NCI-H1930 (cell line): ENCODE measurements around the gene ADPRHL1.

Source experiments
- DNase-seq, 2 experiments: peaks; one replicate each; lab custom pipeline; 2025; lab: John Stamatoyannopoulos, UW

Gene ADPRHL1

DNA sequence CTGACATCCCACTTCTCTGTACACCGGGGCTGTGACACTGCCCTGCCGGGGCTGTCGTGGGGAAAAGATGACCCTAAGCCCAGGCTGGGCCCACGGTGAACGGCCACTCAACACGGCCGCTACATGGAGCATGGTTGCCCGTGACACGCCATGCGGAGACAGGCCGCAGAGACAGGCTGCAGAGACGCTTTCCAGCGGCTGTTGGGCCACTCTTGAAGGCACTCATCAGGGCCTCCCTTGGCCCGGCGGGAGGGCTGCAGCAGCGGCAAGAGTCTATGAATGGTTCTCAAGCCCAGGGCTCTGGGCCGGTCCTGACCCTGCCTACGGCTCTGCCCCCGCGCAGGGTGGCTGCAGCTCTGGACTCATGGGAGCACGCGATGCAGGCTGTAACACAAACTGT lies 22.1 kb downstream of the ADPRHL1 start:
- DNase-seq, result no peak

DNA sequence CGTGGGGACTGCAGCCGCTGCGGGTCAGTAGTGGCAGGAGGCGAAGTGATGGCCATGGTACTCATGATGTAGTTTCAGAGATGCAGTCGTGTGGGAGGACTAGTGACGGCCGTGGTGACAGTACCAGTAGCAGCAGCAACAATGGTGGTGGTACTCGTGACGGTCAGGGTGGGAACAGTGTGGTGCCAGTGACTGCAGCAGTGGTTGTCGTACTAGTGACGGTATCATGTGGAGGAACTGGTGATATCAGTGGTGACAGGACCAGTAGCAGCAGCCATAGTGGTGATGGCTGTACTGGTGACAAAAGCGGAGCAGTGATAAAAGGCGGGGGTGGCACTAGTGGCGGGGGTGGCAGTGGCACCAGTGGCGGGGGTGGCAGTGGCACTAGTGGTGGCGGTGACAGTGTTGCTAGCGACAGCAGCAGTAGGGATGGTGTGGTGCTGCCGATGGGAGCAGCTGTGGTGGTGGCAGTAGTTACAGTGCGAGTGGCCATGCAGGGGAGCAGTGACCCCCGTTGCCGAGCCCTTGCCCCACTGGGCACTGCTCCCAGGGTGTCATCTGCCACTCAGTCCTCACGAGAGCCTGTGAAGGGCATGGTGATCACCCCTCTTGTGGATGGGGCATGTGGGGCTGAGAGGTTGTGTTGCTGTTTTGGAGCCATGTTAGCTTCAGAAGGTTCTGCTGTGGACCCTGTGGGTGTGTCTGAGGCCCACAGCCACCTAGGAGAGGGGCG lies 22.7 kb downstream of the ADPRHL1 start:
- DNase-seq, result no peak

DNA sequence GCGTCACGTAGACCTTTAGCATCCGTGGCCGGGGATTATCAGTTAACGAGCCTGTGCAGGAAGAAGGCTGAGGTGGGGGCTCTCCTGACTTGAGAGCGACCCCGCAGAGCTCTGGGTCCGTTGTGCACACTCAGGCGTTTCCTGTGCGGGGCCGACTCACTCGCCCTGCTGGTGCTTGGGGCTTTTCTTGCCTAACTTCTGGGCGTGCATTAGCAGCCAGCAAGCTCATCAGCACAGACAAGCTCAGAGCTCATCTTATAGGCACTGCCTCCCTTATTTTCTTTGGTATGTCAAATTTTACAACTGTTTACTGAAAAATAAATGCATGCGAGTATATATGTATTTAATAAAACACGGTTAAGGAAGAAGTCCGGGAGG lies 23.7 kb downstream of the ADPRHL1 start:
- no peak for DNase-seq

DNA sequence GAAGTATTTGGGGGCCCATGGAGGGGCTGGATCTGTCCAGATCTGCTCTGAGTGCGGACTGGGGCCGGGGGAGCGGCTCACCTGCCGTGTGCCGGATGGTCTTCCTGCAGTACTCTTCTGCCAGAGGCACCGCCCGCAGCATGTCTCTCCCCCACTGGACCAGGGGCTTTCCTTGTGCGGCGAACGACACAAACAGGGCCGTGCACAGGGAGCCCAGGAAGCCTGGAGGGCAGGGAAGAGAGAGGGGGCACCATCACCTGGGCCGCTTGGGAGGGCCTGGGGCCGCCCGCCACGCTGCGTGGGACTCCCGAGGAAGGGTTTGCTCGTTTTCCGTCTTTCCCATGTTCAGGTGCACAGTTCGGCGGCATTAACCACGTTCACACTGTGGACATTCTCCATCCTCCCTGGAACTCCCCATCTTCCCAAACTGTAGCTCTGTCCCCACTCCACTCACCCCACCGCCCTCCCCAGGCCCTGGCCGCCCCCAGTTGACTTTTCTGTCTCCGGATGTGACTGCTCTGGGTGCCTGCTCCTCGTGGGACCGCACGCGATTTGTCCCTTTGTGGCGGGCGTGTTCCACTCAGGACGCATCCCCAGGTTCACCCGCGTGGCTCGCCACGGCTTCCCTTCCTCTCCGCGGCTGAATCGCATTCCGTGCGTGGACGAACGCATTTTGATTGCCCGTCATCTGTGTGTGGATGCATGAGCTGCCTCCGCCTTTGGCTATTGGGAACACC lies 24.2 kb downstream of the ADPRHL1 start:
- no peak for DNase-seq

DNA sequence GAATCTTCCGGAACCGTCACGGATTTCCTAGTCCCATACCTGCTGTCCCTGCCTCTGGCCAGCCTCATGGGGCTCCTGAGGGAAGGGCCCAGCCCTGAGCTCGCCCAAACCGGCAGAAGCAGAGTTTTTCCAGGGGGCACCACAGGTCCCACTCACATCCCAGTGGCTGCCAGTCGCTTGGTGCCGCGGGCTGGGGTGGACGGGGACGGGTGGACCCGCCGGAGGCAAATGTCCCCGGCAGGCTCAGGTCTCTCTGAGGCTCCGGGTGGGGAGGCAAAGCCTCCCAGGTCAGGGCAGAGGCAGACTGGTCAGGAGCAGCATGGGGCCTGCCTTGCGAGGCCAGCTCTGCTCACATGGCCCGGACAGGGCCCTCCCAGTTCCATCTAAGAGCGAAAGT lies 24.8 kb downstream of the ADPRHL1 start:
- no peak for DNase-seq

DNA sequence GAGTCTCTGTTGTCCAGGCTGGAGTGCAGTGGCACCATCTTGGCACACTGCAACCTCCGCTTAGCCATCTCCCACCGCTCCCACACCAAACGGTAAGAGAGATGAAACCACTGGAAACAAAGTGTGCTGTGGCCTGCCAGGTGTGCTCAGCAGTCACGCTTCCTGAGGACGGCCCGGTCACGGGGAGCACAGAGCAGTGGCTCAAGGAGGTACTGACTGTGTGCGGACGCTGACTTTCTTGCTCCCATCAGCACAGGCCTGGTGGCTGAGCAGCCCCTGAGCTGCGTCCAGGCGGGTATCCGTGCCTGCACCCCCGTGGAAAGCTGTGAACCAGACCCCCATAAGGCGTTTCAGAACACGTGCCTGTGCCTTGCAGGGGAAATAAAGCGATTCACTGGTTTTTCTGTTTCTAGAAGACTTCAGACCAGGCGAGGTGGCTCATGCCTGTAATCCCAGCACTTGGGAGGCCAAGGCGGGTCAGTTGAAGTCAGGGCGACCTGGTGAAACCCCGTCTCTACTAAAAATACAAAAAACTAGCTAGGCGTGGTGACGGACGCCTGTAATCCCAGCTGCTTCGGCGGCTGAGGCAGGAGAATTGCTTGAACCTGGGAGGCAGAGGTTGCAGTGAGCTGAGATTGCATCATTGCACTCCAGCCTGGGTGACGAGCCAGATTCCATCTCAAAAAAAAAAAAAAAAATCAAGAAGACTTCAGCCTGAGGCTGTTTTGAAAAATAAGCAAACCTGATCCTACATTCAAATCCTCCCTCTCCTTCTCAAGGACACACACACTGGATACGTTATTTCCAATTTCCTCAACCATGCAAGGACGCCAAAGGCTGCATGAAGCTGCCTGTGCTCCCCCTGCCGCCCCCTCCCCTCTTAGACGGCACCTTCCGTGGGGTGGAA lies 25.5 kb downstream of the ADPRHL1 start:
- DNase-seq, result no peak

DNA sequence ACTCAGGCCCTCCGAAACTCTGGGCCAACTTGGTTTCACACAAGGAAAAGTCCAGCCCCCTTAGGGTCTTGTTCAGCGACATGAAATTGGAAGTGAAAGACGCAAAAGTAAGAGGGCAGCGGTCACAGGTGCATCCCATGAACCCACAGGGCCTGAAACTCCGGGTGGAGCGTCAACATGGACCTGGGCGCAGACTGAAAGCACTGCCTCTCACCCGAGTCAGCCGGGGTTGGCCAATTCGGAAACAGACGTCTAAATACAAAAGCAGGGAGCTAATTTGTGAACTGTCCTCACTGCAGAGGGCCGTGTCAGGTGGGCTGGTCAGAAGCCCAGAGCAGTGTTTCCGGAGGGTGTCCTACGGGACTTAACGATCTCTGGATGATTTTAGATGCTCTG lies 26.7 kb downstream of the ADPRHL1 start:
- no peak for DNase-seq

DNA sequence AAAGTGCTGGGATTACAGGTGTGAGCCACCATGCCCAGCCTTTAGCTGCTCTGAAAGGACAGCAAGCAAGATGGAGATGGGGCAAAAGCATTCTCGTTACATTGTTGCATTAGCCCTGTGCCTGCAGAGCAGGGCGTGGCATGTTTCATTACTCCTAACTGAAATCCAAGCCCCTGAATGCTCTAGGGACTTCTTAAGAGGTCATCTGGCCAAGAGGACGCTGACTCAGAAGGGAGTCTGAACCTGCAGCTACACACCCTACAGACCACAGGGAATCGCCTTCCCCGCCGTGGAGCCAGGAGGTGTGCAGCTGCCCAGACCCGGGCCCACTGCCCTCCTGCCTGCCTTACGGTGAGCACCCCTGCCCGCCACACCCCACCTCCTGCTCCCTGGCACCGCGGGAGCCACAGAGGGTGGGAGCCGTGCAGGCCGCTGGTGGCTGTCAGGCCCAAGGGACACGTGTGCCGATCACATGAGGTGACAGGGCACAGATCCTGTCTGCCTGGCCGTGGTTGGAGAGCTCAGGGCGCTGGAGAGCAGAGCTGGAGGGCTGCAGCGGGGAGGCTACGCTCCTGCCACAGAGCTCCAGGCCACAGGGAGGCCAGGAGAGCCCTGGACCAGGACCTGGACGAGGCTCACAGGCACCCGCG lies 27.2 kb downstream of the ADPRHL1 start:
- no peak for DNase-seq

DNA sequence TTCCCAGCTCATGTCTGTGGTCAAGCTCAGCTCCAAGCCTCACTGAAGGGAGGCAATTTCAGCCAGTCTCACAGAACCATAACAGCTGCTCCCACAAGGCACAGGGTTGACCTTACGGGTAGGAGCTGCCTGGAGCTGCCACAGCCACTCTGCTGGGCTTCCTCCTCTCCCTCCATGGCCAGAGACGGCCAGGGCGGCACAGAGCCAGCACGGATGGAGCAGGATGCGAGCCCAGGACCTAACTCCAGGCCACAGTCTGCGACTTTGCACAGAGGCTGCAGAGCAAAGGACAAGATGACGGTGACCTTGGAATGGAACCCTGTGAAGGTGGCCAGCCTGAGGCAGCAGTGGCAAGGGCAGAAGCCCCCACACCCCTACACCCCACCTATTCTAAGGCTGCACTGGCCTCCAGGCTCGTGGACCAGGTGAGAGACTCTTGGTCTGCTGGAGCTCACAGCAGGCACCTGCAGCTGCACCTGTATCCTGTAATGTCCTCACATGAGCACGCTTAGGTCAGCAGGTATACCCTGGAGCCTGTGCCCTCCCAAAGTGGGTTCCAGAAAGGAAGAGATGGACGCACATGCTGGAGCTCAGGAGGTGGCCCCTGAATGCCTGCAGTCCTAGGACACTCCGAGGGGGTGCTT lies 29.6 kb downstream of the ADPRHL1 start:
- DNase-seq, result no peak

DNA sequence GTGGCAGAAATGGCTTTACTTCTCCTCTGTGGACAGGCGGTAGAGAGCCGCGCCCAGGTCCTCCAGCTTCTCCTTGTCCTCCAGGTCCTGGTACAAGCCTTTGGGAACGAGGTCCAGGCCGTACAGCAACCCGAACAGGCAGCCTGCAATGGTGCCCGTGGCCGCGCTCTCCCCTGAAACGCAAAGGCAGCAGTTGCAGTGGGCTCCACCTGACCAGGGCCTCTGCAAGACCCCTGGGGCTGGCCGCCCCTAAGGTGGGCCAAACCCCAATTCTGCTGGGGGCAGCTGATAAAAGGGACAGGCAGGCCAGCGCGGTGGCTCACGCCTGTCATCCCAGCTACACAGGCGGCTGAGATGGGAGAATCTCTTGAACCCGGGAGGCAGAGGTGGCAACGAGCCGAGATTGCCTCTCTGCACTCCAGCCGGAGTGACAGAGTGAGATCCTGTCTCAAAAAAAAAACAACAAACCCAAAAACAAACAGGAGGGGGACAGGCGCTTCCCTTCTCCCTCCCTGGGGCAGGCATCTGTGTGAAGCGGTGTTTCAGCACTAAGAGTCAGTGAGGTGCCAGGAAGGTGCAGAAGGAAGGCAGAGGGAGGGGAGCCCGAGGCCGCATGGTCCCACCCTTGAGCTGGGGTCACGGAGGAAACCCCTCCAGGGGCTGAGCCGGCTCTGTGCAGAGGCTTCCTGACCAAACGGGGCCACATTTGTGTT lies 30.3 kb downstream of the ADPRHL1 start:
- DNase-seq, result no peak

DNA sequence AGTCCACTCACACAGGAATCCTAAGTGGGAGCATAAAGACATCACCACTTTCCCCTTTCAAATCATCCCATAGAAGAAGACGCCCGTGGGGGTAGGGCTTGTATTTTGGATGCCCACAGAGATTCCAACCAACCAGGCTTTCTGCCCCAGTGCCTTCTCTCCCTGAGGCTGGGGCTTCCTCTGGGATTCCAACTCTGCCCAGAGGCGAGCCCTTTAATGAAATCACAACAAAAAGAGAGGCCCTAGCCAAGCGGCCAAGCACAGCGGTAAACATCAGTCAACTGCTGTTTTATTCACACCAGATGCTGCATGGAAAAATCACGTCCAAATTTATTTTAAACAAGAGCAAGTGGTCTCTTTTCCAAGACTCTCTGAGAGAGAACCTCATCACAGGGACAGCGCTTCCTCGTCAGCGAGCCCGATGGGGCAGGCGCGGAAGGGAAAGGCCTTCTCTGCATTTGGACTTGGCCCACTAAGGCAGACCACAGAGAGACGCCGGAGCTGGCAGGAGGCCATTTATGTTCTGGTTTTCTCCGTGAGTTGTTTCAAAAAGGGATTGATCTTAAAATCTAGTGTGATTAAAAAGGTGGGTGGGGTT lies 31.5 kb downstream of the ADPRHL1 start:
- no peak for DNase-seq

DNA sequence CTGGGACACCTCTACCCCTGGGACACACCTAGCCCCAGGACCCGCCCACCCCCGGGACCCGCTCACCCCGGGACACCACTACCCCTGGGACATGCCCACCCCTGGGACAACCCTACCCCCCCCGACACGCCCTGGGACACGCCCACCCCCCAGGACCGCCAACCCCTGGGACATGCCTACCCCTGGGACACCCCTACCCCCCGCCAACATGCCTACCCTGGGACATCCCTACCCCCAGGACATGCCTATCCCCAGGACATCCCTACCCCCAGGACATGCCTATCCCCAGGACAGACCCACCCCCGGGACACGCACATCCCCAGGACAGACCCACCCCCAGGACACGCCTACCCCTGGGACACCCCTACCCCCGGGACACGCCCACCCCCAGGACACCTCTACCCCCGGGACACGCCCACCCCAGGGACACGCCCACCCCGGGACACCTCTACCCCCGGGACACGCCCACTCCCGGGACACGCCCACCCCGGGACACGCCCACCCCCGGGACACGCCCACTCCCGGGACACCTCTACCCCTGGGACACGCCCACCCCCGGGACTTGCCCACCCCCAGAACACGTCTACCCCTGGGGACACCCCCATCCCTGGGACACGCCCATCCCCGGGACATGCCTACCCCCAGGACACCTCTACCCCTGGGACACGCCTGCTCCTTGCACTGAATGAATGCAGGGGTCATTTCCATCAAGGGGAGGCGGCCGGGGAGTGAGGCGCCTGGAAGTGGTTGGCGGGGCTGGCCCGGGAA lies 32.3 kb downstream of the ADPRHL1 start:
- no peak for DNase-seq

DNA sequence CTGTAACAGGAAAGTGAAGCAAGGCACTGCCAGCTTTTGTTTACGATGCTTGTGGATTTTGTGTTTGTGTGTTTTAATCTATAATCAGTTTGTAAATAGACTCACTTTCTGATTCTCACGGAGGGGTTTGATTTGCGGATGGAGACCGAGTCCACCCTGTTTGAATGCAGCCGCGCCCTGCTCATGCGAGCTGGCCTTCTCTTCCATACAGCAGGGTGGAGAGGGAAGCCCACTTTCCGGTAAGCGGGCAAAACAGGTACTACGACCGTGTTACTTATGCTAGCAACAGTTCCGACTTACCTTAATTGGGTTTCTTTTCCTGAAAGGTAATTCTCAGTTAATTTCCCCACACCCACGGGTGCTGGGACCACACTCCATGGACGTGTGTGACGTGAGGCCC lies 33.1 kb downstream of the ADPRHL1 start:
- DNase-seq, result no peak

DNA sequence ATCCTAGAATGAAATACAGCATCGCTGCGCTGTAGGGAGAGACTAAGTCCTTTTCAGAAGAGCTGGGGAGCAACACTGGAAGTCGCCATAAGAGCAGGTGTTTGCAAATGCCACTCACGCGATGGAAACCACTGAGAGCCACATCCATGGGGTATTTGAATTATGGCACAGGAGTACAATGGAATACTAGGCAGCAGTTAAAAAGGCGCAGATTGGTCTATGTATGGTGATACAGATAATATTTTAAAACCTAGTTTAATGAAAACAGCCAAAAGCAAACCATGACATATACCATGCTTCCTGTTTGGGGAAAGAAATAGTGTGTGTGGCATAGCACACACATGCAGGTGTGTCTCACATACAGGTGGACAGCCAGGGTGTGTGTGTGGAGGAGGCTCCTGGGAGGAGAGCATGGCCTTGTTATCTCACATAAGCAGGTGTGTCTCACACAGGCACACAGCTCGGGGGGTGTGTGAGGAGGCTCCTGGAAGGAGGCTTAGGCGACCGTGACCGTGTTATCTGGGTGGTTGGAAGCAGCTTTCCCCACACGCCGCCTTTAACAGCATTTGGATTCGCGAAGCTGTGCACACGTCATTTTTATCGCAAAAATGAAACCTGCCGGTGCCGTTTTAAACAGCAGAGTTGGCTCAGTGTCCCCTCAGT lies 33.6 kb downstream of the ADPRHL1 start:
- DNase-seq, result no peak

DNA sequence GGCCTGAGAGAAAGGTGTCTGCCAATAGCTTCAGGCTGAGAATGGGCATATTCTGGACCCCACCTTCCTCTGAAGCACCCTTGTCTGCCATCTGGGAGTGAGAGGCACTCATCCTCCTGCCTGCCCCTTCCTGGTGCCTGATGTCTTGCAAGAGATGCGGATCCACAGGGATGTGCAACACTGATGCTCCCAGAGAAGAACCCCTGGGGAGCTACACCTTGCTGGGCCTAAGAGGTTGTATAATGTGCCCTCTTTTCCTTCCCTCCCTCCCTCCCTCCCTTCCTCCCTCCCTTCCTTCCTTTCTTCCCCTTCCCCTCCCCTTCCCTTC lies 34.6 kb downstream of the ADPRHL1 start:
- no peak for DNase-seq

DNA sequence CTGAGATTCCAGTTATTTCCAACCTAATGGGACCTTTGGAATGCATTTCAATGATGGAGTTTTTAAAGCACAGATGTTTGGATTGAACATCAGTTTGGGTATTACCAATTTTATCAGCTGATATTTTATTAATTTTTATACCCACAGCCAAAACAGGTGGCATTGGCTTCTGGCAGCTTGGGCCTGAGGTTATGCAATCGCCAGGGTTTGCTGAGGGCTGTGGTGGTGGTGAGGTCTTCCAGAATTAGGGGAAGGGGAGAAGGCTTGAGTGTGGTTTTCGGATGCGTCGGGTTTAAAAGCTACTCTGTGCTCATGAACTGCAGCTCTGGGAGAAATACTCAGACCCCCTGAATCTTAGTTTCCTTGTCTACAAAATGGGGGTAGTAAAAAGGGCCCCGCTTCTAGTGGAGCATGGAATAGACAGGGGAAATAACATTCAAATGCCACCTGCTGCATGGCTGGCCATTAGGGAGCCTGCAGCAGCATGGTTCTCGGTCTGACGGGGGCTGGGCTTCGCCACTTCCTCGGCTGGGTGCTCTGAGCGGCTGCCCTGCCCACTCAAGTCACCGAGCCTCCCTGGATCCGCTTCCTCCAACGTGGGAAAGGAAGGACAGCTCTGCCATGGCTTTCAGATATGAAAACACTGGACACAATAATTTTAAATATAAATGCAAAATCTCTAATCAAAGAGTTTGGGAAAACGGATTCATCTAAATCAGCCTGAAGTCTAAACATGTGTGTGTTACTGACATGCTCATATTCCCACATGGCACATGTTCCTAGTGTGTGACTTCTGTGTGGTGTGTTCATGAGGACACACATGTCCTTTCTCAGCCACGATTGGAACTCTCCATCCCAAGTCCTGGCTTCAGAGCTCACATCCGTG lies 35.2 kb downstream of the ADPRHL1 start:
- DNase-seq, result no peak

DNA sequence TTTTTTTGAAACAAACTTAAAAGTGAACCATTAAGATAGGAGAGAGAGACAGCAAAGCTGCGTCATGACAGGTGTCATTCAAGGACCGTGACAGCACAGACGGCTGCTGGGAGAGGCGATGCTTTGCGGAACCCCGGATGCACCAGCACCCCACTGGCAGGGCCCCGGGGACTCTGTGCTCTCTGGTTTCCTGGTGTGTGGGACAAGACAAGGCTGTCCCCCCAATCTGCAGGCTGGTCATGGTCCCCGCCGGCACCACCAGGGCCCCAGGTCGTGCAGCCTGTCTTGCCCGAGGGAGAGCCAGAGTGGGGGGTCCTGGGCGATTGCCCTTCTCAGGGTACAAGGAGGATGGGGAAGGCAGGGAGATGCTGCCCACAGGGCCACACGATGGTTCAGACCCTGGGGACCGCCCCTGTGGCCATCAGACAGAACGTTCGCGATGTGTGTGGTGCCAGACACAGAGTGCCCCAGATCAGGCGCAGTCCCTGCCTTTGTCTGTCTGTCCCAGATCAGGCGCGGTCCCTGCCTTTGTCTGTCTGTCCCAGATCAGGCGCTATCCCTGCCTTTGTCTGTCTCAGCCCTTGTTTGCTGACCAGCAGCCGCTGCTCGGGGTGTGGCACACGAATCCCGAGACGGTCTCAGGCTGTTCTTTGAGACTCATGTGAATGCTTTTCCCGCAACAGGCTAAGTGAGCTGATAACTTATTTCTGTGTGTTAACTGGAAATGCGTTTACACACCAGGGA lies 36.1 kb downstream of the ADPRHL1 start:
- DNase-seq, result no peak

DNA sequence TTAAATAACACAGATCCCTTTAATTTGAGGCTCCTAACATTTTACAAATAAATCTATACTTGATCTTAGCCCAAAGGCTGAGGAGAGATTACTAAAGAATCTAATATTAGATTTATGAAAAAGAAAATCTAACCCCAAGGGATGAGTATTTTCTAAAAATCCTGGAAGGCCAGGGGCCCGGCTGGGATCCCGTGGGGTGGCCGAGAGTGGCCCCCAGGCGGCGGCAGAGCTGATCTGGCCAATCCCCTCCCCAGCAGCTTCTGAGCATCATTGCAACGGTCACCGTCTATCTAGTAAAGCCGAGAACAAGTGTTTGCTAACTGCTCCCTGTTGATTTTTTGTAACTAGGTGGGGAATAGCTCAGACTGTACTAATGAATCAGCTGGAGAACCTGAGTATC lies 37.5 kb downstream of the ADPRHL1 start:
- no peak for DNase-seq
